HEK293 (cell line): ENCODE results near the gene CBY1.

Source experiments
- CTCF ChIP-seq: fragments of 450-650 bp; formaldehyde crosslinking; IDR thresholded peaks from 2 replicates; pipeline ENCODE4 v1.5.1; 2016; ENCODE audit warnings: missing biosample characterization, missing genetic modification characterization
- REST ChIP-seq: fragments of 450-650 bp; formaldehyde crosslinking; IDR thresholded peaks from 2 replicates; pipeline ENCODE4 v1.5.1; 2016; ENCODE audit warnings: missing biosample characterization, missing genetic modification characterization
- ZNF473 ChIP-seq: fragments of 450-650 bp; formaldehyde crosslinking; IDR thresholded peaks from 2 replicates; pipeline ENCODE4 v1.5.1; 2017; ENCODE audit warnings: missing biosample characterization, missing genetic modification characterization
- ZNF747 ChIP-seq: fragments of 450-650 bp; formaldehyde crosslinking; IDR thresholded peaks from 2 replicates; pipeline ENCODE4 v1.5.1; 2016; ENCODE audit warnings: missing biosample characterization, missing genetic modification characterization

DNA sequence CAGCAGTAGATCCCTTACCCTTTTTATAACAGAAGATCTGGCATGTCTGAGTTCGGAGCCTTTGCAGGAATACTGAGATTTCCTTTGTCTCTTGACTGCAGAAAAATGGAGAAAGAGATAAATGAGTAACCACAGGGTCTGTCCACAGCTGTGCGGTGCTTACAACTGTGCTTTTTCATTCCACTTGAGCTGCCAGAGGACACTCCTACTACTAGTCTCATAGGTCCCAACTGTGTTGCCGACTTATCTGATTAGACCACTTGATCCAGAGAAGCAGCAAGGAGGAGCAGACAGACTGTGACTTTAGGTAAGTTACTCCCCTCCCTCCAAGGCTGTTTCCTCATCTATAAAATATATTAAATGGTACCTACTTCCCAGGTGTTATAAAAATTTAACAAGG lies 17.7 kb upstream of the CBY1 start:
- no peak for TF ChIP-seq REST (tag by site-specific recombination)
- no peak for TF ChIP-seq ZNF473 (tag by site-specific recombination)
- no peak for TF ChIP-seq CTCF (tag by site-specific recombination)
- TF ChIP-seq ZNF747, result no peak
